Coronary artery (tissue), 2 donors: ENCODE results near the gene SDF2.

Experiments
- DNase-seq: peaks from one replicate; pipeline ENCODE4 v3.0.0-alpha.2; 2017; ENCODE audit warnings: low spot score
- H3K27ac ChIP-seq, 2 donors: fragments of 200-600 bp; sonication (generic); one replicate each; pipeline ENCODE4 v1.5.1; 2016 to 2019
- H3K4me3 ChIP-seq: fragments of 200-600 bp; sonication (generic); 2 replicates; pipeline ENCODE4 v1.5.1; 2016; ENCODE audit warnings: mild to moderate bottlenecking, moderate library complexity
- CTCF ChIP-seq: fragments of 200-600 bp; sonication (generic); IDR thresholded peaks from one replicate; pipeline ENCODE4 v1.5.1; 2019; ENCODE audit warnings: antibody characterized with exemption

SDF2 gene, protein sequence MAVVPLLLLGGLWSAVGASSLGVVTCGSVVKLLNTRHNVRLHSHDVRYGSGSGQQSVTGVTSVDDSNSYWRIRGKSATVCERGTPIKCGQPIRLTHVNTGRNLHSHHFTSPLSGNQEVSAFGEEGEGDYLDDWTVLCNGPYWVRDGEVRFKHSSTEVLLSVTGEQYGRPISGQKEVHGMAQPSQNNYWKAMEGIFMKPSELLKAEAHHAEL

DNA sequence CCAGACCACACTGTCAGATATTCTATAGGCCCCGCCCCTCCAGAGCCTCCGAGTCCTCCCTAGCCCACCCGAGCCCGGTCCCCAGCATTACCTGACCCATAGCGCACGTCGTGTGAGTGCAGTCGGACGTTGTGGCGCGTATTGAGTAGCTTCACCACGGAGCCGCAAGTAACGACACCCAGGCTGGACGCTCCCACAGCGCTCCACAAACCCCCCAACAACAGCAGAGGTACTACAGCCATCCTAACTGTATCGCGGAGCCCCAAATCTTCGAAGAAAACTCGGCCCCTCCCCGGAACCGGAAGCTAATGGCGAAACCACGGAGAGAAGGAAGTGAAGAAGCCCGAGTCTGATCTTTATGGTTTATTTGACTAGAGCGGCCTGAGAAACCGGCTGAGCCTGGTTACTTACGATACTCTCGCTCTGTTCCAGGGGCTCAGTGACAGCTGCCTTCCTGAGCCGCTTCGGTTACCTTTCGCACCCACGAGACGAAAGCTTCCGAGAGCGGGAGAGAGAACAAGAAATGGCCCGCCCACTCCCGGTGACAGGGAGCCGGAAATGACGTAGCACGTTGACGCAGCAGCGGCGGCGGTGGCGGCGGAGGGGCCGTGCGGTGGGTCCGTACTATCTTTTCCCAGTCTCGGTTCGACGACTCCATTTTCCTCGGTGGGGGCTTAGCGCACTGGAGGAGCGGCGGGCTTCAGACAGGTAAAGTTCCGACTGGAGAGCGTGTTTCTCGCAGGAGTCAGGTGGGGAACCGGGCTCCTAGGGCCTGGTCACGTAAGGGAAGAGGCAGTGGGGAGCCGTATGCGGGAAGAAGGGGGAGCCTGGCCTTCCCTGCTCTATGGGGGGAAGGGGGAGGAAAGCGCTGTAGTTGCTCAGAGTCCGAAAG, at the start of gene SDF2, which contains the start of gene SUPT6H:
Gene SDF2, minus strand, starts transcription at position 272 of the 892 bp plus-strand sequence. Its CDS starts 30 bp downstream, at position 242.
Gene SUPT6H, plus strand, starts transcription at position 571 of the 892 bp plus-strand sequence. CDS start 11,197 bp downstream, outside the sequence.
- peak; percentile 92 for DNase-seq
- no peak for TF ChIP-seq CTCF
- Histone ChIP-seq H3K27ac (peak within 1 kb of the TSS; percentile 79 to 98), H3K4me3 (peak within 1 kb of the TSS; percentile 89)

DNA sequence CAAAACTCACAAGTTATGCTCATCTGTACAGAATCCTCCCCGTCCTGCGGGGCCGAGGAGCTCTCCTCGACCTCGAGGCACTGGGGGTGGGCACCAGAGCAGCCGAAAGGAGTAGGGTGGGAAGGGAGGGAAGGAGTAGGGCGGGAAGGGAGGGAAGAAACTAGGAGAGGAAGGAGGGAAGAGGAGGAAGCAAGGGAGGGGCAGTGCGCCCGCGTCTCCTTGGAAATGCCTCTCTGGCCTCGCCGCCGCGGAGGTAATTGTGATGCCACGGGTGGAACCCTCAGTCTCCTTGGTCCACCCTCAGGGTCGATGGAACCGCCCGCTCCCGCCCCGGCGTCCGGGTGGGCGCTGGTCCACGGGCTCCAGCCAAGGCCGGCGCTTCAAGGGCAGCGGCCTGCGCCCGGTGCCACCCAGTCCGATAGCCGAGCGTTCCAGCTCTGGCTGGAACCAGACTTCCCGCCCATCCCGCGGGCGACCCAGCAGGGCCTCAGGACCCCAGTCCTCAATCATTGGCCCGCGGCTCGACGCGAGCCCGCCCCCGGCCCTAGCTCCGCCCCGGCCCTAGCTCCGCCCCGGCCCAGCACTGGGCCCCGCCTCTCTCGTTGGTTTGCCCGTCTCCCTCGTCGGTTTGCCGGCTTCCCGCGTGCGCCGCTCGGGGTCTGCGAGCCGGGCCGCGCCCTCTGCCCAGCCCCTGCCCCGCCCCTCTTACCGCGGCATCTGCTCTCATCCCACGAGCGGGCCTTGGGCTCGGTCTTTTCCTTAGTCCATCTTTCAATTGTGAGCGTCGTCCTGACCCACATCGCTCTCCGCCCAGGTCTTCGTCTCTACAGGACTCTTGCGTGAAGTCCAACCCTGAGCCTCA, 49.4 kb upstream of the SDF2 start:
- no peak for TF ChIP-seq CTCF
- peak; percentile 95 for DNase-seq
- Histone ChIP-seq H3K27ac (peak overlapping the region; percentile 83 to 94), H3K4me3 (peak overlapping the region; percentile 72)

DNA sequence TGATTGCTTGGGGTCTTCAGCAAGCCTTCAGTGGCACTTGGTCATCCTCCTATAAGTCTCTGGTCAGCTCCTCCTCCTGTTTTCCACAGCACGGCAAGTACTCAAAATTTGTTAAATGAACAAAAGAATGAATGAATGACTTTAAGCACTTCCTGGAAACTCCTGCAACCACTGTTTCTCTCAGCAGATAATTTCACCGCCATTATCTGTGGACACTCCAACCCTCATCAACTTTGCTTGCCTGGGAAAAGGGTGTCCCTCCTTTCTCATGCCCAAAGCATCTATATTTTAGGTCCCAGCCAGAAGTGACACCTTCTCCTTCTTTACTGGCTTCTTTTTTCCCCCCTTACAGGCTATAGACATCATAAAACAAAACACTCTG, 45.6 kb upstream of the SDF2 start:
- no peak overlapping the region for H3K4me3 ChIP-seq
- DNase-seq, result no peak
- no peak overlapping the region for H3K27ac ChIP-seq
- TF ChIP-seq CTCF, result no peak

DNA sequence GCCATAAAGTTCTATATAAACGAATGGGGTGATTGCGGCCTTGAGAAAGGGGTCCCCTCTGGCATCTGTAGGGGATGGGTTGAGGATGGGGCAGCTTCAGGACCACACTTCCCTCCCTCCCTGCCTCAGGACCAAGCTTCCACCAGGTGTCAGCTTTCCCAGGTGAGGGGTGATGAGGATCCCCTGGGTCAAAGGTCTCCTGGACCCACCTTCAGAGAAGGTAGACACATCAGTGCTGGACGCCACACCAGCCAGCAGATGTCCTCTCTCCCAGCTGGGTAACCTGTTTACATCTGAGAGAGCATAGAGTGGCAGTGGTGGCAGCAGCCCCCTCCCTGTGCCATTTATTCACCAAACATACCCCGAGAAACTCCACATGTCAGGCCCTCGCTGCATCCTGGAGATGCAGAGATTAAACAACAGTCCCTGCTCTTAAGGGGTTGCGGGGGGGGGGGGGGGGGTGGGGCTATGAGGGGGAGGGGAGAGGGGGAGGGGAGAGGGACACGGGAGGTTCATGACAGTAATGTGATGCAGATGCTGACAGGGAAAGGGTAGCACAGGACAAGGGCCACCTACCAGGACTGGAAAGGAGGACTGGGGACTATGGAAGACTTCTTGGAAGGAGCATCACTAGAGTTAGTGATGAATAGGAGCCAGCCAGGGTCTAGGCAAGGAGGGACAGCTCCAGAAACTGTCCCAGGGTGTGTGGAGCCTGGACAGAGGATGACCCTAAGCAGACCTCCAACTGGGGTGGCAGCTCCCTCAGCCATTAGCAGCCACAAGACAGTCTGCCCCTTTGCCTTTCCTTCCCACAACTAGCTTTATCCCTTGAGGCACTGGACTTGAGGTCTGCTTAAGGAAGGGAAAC, 45.0 kb upstream of the SDF2 start:
- Histone ChIP-seq H3K27ac (no peak overlapping the region), H3K4me3 (no peak overlapping the region)
- TF ChIP-seq CTCF, result no peak
- DNase-seq, result no peak

DNA sequence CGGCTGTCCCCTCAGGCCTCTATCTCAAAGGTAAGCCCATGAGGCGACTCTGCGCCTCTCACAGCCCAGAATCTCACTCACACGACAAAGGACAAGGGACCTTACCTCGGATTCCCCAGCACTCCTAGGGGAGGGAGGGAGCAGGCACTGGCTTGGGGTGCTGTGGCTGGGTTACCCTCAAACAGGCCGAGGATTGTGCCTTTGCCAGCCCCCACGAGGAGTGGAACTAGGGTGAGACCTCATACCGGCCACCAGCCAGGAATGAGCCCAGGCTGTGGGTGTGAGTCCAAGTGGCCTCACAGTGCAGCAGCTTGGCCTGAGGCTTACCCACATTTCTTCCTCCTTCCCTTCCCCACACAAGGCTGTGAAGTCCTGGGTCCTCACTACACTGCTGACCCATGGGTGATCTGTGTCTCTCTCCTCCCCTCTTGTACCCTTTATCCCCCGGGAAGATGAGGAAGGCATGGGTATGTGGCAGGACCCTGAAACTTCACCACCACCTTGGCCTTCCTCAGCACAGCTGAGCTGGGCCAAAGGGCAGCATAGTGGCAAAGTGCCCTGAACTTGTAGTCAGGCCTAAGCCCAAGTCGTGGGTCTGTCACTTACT, 44.1 kb upstream of the SDF2 start:
- H3K27ac ChIP-seq, result no peak overlapping the region
- TF ChIP-seq CTCF, result no peak
- DNase-seq, result no peak
- H3K4me3 ChIP-seq, result no peak overlapping the region
